Uterus (tissue), 4 donors: ENCODE measurements around the gene CNTNAP4. TPM values are rescaled to one million over a fixed set of nuclear protein-coding genes. Genes with fewer than 3 reads are reported as not detected.

Source experiments
- DNase-seq, 2 donors: peaks; one replicate each; pipeline ENCODE4 v3.0.0-alpha.2; 2019 to 2020
- H3K27ac ChIP-seq, 2 donors: fragments of 200-600 bp; sonication (generic); 1 replicate in 1 of 2; 2 replicates in 1 of 2; pipeline ENCODE4 v1.5.1; 2016 to 2018
- H3K27me3 ChIP-seq, 2 donors: fragments of 200-600 bp; sonication (generic); one replicate each; pipeline ENCODE4 v1.5.1; 2018 to 2019; ENCODE audit warnings: control low read depth in 1 of 2
- H3K36me3 ChIP-seq, 2 donors: fragments of 200-600 bp; sonication (generic); one replicate each; pipeline ENCODE4 v1.5.1; 2019; ENCODE audit warnings: control low read depth in 1 of 2
- H3K4me1 ChIP-seq, 2 donors: fragments of 200-600 bp; sonication (generic); one replicate each; pipeline ENCODE4 v1.5.1; 2018 to 2019; ENCODE audit warnings: control low read depth in 1 of 2
- H3K4me3 ChIP-seq, 2 donors: fragments of 200-600 bp; sonication (generic); 1 replicate in 1 of 2; 2 replicates in 1 of 2; pipeline ENCODE4 v1.5.1; 2018 to 2019; ENCODE audit warnings: mild to moderate bottlenecking in 1 of 2
- H3K9me3 ChIP-seq, 2 donors: fragments of 200-600 bp; sonication (generic); one replicate each; pipeline ENCODE4 v1.5.1; 2019; ENCODE audit warnings: control low read depth in 1 of 2
- POLR2A ChIP-seq, 2 donors: fragments of 450-650 bp; IDR thresholded peaks; one replicate each; pipeline ENCODE4 v1.6.1; 2016; ENCODE audit warnings: antibody characterized with exemption in 2 of 2, mild to moderate bottlenecking in 1 of 2, moderate library complexity in 1 of 2
- intact Hi-C: fragments of 100-400 bp; cut with DNase I; formaldehyde crosslinking; loops from one replicate; pipeline ENCODE4 v1.15.1; 2023; ENCODE audit warnings: low total_unique reads
- total RNA-seq, 4 donors: library from RNA; depleted of rRNA in 3 of 4; stranded (reverse); fragments of >200 nt in 3 of 4; gene quantifications; one replicate each; pipeline versions ENCODE4 v1.1.0 to v1.2.4, GENCODE V29; 2014 to 2023
- TF ChIP-seq, protein P1 (sequence below), 4 experiments: fragments of 200-600 bp in 2 of 4; fragments of 450-650 bp in 2 of 4; sonication (generic) in 2 of 4; IDR thresholded peaks; one replicate each; pipeline ENCODE4 v1.5.1; 2016 to 2019; ENCODE audit warnings: antibody characterized with exemption in 4 of 4, mild to moderate bottlenecking in 2 of 4, moderate library complexity in 1 of 4
- donor health status: DM: yes; HTN: yes; CAD: no.

The CNTNAP4 gene
- total RNA-seq, 4 donors from 2014 or later, result 20.3 TPM; not detected in 3

DNA sequence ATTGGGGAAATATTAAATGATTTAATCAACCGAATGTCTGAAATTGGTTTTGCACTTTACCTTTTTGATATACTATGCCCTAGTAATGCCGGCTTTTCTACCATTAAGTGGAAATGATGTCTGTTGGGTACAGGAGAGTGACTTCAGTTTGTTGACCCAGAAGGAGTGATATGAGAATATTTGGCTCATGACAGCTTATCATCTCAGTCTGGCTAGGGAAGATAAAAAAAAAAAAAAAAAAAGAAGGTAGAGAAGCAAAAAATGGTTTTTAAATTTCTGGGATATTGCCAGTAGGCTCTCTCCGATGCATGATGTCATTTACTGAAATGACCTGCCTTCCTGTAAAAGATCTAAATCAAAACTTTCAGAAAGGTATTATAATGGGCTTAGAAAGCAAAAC lies 69.0 kb downstream of the CNTNAP4 start:
- Histone ChIP-seq H3K9me3 (no peaks in the 10 kb centered on the region), H3K4me1 (no peaks in the 10 kb centered on the region), H3K27ac (no peak overlapping the region), H3K27me3 (no peaks in the 10 kb centered on the region), H3K4me3 (no peak overlapping the region), H3K36me3 (no peaks in the 10 kb centered on the region)
- DNase-seq, result no peak
- intact Hi-C loops, result no loop called here
- TF ChIP-seq, protein P1, sequence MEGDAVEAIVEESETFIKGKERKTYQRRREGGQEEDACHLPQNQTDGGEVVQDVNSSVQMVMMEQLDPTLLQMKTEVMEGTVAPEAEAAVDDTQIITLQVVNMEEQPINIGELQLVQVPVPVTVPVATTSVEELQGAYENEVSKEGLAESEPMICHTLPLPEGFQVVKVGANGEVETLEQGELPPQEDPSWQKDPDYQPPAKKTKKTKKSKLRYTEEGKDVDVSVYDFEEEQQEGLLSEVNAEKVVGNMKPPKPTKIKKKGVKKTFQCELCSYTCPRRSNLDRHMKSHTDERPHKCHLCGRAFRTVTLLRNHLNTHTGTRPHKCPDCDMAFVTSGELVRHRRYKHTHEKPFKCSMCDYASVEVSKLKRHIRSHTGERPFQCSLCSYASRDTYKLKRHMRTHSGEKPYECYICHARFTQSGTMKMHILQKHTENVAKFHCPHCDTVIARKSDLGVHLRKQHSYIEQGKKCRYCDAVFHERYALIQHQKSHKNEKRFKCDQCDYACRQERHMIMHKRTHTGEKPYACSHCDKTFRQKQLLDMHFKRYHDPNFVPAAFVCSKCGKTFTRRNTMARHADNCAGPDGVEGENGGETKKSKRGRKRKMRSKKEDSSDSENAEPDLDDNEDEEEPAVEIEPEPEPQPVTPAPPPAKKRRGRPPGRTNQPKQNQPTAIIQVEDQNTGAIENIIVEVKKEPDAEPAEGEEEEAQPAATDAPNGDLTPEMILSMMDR (IDR thresholded peaks at IDR 0.05), result no peak
- TF ChIP-seq POLR2A (IDR thresholded peaks at IDR 0.05), result no peak

DNA sequence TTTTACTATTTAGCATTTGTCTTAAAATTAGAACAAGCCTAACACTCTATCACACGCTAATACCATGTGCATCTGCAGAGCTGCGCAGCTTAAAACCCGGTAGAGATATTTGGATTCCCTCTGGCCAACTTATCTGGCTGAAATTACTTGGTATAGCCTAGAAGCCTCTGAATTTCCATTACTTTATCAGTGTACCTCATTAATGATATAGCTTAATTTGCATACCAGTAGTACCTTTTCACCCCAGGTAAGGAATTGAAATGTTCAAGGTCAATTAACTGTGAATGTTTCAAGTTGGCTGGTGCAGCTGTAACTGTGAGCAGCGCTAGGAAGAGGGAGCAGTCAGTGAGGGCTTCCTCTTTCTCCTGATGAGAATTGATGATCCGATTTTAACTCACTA lies 74.2 kb downstream of the CNTNAP4 start:
- no peak for DNase-seq
- intact Hi-C loops, result no loop called here
- no peaks in the 10 kb centered on the region for H3K36me3 ChIP-seq
- H3K9me3 ChIP-seq, result no peaks in the 10 kb centered on the region
- H3K4me1 ChIP-seq, result no peaks in the 10 kb centered on the region
- H3K27me3 ChIP-seq, result no peaks in the 10 kb centered on the region
- H3K27ac ChIP-seq, result no peak overlapping the region
- no peak for TF ChIP-seq POLR2A (IDR thresholded peaks at IDR 0.05)
- TF ChIP-seq, protein P1 (IDR thresholded peaks at IDR 0.05), result no peak
- no peak overlapping the region for H3K4me3 ChIP-seq

DNA sequence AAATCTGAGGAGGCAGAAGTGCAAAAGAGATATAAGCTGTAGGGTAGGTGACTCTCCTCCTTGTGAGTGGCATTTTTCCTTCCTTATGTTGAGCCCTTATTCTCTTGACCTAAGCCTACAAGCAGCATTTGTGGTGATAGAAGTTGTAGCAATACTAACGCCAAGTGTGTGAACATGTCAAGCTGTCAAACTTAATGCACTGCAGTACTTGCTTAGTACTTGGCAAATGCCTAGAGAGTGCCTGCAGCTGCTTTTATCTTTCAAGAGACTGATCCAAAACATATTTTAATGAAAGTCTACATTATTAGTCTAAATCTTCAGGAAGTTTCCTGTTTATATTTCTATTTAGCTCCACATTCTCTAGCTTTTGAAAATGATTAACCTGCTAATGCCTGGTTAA lies 83.2 kb downstream of the CNTNAP4 start:
- H3K4me1 ChIP-seq, result no peaks in the 10 kb centered on the region
- H3K36me3 ChIP-seq, result no peaks in the 10 kb centered on the region
- no peak overlapping the region for H3K4me3 ChIP-seq
- H3K27ac ChIP-seq, result no peak overlapping the region
- H3K9me3 ChIP-seq, result no peaks in the 10 kb centered on the region
- intact Hi-C loops, result no loop called here
- no peak for TF ChIP-seq POLR2A (IDR thresholded peaks at IDR 0.05)
- TF ChIP-seq, protein P1 (IDR thresholded peaks at IDR 0.05), result no peak
- no peaks in the 10 kb centered on the region for H3K27me3 ChIP-seq
- DNase-seq, result no peak

DNA sequence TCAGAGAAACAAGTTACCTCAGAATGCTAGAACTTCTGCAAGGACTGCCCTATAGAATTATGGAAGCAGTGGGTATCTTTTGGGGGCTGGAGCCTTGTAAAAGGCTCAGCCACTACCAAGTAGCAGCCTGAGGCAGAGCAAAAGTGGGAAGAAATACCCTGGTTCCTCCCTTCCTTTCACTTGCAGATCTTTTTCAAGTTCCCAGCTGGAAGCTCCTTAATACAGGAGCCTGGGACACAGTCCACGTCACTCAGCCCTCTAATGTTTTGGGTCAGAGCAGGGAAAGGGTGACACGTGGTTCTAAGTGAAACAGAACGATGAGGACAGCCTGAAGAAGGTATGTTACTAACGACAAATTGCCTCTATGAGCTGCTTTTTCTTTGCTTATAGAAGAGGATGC lies 93.1 kb downstream of the CNTNAP4 start:
- no peak overlapping the region for H3K4me3 ChIP-seq
- intact Hi-C loops, result no loop called here
- H3K27ac ChIP-seq, result no peak overlapping the region
- no peaks in the 10 kb centered on the region for H3K4me1 ChIP-seq
- H3K9me3 ChIP-seq, result no peaks in the 10 kb centered on the region
- no peaks in the 10 kb centered on the region for H3K36me3 ChIP-seq
- no peak for DNase-seq
- no peaks in the 10 kb centered on the region for H3K27me3 ChIP-seq
- no peak for TF ChIP-seq POLR2A (IDR thresholded peaks at IDR 0.05)
- TF ChIP-seq, protein P1 (IDR thresholded peaks at IDR 0.05), result no peak

DNA sequence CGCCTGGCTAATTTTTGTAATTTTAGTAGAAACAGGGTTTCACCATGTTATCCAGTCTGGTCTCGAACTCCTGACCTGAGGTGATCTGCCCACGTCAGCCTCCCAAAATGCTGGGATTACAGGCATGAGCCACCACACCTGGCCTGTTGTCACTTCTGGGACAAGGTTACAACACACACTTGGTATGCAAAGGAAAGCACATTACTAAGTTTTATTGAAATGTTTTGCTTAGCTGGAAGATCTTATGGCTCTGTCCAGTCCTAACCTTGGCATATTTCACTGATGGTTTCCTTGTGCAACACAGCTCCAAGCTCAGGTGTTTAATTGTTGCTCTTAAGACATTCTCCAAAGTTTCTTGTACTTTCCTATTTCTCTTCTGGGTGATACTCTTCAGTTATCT lies 94.2 kb downstream of the CNTNAP4 start:
- TF ChIP-seq, protein P1 (IDR thresholded peaks at IDR 0.05), result no peak
- no peak for TF ChIP-seq POLR2A (IDR thresholded peaks at IDR 0.05)
- no peak overlapping the region for H3K4me3 ChIP-seq
- H3K27me3 ChIP-seq, result no peaks in the 10 kb centered on the region
- intact Hi-C loops, result no loop called here
- H3K36me3 ChIP-seq, result no peaks in the 10 kb centered on the region
- H3K27ac ChIP-seq, result no peak overlapping the region
- H3K9me3 ChIP-seq, result no peaks in the 10 kb centered on the region
- H3K4me1 ChIP-seq, result no peaks in the 10 kb centered on the region
- DNase-seq, result no peak
